NCI-H82 treated with DMSO at 0.1 percent for 48 hours (cell line): ENCODE data around the gene C14orf119.

Experiments
- DNase-seq: peaks from one replicate; lab custom pipeline; 2025; ENCODE audit not compliant: unreplicated experiment; lab: John Stamatoyannopoulos, UW

The C14orf119 gene

GRCh38 chr14:23124337-23124954 lies 29.1 kb downstream of the C14orf119 start:
- no peak for DNase-seq

GRCh38 chr14:23125011-23125410 lies 29.7 kb downstream of the C14orf119 start:
- DNase-seq: no peak

- DNase-seq: no peak
These were observed 30.7 kb downstream of the C14orf119 start for GRCh38 chr14:23125933-23126524.

GRCh38 chr14:23126548-23127278 lies 31.4 kb downstream of the C14orf119 start:
- DNase-seq: no peak

- DNase-seq: no peak
These were observed 32.6 kb downstream of the C14orf119 start for GRCh38 chr14:23127861-23128260.

- no peak for DNase-seq
These were observed 33.9 kb downstream of the C14orf119 start for GRCh38 chr14:23128969-23129758.

GRCh38 chr14:23129759-23130316 lies 34.5 kb downstream of the C14orf119 start:
- DNase-seq: no peak

GRCh38 chr14:23130871-23131270 lies 35.6 kb downstream of the C14orf119 start:
- no peak for DNase-seq

- no peak for DNase-seq
These were observed 36.2 kb downstream of the C14orf119 start for GRCh38 chr14:23131482-23131881.

GRCh38 chr14:23132970-23133369 lies 37.7 kb downstream of the C14orf119 start:
- DNase-seq: no peak

- no peak for DNase-seq
These were observed 41.3 kb downstream of the C14orf119 start for GRCh38 chr14:23136566-23137133.

- no peak for DNase-seq
These were observed 42.0 kb downstream of the C14orf119 start for GRCh38 chr14:23137192-23137812.

GRCh38 chr14:23137813-23138535 lies 42.7 kb downstream of the C14orf119 start:
- DNase-seq: peak; percentile 83

- DNase-seq: no peak
These were observed 44.6 kb downstream of the C14orf119 start for GRCh38 chr14:23139874-23140273.

- DNase-seq: no peak
These were observed 45.1 kb downstream of the C14orf119 start for GRCh38 chr14:23140371-23140770.

- no peak for DNase-seq
These were observed 46.6 kb downstream of the C14orf119 start for GRCh38 chr14:23141706-23142444.

- no peak for DNase-seq
These were observed 47.5 kb downstream of the C14orf119 start for GRCh38 chr14:23142826-23143225.

GRCh38 chr14:23143911-23144310 lies 48.6 kb downstream of the C14orf119 start:
- no peak for DNase-seq

- peak; percentile 26 for DNase-seq
These were observed 50.6 kb downstream of the C14orf119 start for GRCh38 chr14:23145794-23146350.
